DMS153 treated with DMSO at 0.1 percent for 48 hours (cell line): ENCODE measurements around the gene PAQR5.
A peak's percentile ranks its signal among the peaks of the same experiment; 100 is the strongest.

Experiments used
- DNase-seq: peaks from one replicate; lab custom pipeline; 2025; ENCODE audit not compliant: unreplicated experiment; lab: John Stamatoyannopoulos, UW

The PAQR5 gene

GRCh38 chr15:69389426-69389825 is 90.7 kb downstream of the PAQR5 start:
- DNase-seq, result no peak

DNA sequence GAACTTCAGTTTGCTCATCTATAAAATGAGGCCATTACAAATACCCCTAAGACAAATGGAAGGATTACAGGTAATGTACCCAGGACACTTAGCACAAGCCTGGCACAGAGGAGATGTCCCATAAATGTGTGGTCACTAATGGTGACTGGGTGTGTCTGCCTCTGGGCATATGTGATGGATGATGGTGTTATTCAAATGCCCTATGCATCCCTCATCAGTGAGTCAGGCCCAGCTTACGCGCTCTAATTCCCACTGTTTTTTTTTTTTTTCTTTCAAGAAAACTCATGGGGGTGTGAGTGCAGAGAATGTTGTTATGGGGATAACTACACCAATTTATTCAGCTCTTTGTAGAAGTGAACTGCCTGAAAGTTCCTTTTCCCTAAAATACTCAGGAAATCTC is 91.9 kb downstream of the PAQR5 start:
- DNase-seq, result no peak

GRCh38 chr15:69391046-69391757 is 92.5 kb downstream of the PAQR5 start:
- DNase-seq, result no peak

GRCh38 chr15:69392352-69392751 is 93.6 kb downstream of the PAQR5 start:
- DNase-seq, result no peak

DNA sequence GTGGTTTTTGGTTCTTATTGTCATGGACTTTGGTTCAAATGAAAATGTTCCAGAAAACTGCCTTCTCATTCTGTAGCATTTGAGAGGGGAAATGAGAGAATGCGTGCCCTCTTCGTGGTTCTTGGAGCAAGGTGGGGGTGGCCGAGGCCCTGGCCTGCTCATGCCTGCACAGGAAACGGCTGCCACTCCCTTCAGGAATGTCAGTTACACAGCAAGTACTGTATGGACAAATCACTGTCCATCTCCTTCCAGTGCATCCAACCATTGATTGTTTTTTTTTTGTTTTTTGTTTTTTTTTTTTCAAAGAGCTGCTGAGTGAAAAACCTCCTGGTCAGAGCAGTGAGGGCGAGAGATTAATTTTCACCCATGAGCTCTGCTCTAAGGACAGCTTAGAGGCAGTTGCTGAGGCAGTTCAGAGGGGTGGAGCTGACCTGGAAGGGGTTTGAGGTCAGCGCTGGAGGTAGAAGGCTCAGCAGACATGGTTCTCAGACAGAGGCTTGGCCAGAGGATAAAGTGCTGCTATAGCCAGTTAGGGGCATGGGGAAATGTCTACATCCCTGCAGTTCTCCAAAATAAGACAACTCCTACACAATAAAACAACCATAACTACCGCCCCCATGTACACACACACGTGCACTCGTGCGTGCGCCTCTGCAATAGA is 95.2 kb downstream of the PAQR5 start:
- no peak for DNase-seq

DNA sequence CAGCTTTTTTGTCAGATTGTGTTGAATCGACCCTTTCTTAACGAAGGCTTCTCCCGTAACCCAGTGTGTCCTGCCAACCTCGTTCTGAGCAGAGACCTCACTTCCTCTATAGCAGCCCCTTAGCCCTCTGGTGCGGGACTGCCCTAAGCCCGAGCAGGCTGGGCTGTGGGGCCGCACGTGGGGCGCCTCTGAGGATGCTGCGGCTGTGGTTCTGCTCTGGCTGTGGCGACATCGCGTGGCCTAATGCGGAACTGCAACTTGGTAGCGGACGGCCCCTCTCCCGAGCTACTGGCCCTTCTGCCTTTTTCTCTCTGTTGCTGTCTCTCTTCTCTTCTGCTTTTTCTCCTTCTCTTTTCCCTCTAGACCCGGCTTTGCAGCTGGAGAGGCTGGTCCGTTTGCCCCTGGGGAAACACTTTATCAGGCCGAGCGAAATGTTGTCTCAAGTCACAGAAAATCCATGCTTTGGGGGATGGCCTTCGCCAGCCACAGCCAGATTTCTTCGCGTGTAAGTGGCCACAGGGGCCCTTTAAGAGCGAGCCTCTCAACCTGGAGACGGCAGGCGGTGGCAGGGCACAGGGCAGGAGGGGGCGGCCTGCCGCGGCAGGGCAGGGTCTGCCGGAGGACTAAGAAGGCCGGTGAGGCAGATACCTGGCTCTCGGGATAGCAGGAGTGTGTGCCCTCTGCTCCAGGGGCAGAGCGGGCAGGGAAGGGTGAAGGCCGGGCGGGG is 96.0 kb downstream of the PAQR5 start:
- DNase-seq, result no peak

- no peak for DNase-seq
Measured at GRCh38 chr15:69395460-69395859, 96.7 kb downstream of the PAQR5 start.

- DNase-seq, result no peak
Measured at GRCh38 chr15:69395991-69396390, 97.3 kb downstream of the PAQR5 start.

GRCh38 chr15:69398491-69398891 is 99.8 kb downstream of the PAQR5 start:
- DNase-seq, result no peak

GRCh38 chr15:69400850-69401249 is 102.1 kb downstream of the PAQR5 start:
- no peak for DNase-seq

DNA sequence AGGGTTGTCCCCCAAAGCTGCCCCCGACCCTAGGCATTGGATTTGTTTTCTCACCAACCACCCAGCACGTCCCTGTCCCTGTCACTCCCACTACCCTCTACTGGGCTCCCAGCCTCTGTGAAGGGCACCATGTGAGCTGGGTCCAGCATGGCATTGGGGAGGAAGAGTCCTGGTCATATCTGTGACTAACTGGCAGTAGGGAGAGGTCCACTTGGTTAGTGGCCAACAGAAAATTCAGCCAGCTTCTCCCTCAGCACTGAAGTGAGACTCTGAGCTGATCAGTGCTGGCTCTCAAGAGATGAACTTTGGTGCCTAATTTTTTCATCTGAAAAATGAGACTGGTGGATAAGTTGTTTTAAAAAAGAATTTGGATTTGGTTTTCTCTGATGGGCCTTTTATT is 104.1 kb downstream of the PAQR5 start:
- DNase-seq, result no peak

DNA sequence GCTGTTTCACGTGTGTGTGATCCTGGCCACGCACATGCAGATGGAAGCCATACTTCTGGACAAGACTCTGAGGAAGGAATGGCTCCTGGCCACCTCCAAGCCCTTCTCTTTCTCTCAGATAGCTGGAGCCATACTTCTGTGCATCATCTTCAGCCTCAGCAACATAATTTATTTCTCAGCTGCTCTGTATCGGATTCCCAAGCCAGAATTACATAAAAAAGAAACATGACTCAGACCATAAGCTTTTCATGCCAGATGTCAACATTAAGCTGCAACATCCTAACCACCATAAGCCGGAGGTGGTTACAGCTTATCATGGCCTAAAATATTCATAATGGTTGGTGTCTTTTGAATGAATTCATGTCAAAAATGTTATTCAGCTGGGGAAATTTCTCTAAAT is 104.9 kb downstream of the PAQR5 start:
- DNase-seq, result no peak

GRCh38 chr15:69405110-69405509 is 106.4 kb downstream of the PAQR5 start:
- DNase-seq, result no peak

DNA sequence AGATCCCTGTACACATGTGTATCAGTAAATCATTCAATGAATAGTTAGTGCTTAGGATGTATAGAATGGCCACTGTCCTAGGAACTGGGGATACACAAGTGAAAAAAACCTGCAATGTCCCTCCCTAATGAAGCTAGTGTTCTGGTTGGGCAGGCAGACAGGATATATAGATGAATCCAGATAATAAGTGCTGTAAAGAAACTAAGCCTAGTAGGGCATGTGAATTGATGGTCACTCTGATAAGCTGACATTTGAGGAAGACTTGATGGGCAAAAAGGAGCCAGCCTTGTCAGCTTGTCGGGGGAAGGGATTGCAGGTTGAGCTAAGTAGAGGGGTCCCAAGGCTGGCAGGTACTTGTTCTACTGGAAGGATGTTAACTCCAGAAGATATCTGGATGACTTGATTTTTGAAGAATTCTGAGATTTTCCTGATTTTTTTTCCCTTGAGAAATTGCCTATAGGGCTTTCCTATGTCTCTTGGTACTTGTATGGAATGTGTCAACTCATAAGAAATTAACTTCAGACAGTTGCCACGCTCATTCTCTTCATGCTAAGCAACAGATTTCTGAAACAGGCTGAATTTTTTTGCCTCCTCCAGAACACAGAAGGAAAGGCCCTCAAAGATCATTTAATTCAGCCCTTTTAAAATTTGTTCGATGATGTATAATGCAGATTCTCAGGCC is 109.1 kb downstream of the PAQR5 start:
- DNase-seq, result no peak

- DNase-seq, result no peak
Measured at GRCh38 chr15:69408841-69409240, 110.1 kb downstream of the PAQR5 start.

DNA sequence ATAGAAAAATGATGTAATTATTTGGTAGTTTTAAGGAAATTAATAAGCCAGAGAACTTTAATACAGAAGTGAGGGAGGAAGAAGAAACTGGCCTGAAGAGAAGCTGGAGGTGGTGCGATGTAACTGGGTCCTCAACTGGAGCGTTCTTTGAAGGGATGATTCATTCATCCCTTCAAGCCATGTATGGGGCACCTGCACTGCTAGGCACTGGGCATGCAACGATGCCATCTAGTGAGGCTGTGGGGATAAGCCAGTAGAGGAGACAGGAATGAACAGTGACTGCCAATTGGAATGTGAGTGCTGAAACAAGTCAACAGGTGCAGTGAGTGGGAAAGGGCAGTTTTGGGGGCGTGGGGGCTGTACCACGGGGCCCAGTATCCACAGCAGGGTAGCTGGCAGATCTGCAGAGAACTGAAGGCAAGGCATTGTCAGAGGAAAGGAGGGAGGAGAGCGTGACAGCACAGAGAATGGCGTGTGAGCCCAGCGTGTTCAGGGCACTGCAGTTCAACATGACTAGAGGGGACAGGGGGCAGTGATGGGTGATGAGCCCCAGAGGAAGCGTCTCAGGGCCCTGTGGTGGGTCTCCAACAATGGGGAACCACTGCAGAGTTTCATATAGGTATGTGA is 111.6 kb downstream of the PAQR5 start:
- no peak for DNase-seq

DNA sequence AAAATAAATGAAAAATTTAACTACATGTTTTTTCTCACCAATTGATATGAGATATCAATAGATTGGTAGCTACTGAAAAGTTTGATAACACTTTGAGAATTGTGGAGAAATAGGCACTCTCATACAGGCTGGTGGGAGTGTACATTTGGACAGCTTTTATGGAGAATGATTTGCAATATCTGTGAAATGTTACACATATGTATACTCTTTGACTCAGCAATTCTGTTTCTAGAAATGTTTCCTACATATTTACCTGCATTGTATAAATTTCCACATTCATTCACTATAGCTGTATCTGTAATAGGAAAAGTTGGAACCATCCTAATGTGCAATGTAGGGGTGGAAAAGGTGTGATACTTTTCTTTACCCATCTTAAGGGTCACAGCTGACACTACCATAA is 113.6 kb downstream of the PAQR5 start:
- no peak for DNase-seq

DNA sequence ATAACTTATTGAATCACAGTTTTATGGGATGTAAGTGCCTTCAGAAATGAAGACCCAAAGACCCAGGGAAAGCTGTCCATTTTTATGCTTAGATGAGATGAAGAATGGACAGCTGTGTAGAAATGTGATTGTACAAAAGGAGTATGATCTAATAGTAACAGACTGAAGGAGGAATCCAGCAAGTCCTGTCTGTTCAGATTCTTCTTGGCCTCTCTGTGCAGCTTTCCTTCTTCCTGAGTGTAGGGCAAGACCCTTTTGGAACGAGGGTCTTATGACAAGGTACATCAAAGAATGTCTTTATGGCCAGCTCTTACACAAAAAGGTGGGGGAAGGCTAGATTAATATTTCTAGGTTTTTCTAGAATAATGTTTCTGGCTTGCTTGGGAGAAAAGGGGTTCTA is 114.0 kb downstream of the PAQR5 start:
- DNase-seq, result no peak

DNA sequence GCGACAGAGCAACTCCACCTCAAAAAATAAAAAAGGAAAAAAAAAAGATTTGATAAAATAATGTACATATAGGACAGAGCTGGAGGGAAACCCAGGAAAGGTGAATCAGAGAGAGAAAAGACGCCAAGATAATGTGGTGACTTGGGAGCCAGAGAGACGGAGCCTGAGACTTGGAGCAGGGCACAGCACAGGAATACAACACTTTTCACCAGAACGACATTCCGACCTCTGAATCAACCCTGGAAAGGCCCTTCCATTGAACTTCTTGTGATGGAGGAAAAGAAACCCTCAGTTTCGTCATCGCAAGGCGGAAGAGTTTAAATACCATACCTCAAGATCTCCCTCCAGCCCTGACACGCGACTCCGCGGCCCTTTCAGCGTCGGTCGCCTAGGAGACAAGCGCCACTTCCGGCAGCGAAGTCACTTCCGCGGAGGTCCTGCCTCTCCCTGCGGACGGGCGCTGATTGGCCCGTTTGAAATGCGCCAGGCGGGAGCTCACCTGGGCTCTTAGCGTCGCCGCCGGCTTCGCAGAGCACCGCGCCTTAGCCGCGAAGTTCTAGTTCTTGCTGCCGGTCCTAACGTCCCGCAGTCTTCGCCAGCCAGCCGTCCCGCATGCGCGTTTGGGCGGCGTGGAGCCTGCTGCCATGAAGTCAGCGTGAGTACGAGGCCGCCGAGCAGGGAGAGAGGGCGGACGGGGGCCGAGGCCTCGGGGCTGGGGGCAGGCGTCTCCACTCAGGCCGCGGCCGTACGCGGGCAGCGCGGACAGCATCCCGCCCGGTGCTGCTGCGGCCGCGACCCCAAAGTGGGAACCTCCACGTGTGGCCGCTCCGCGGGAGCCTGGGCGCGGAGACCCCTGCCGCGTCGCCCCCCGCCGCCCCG is 115.3 kb downstream of the PAQR5 start, which contains the start of gene KIF23:
Gene KIF23 (plus strand): TSS at position 528 of the 879 bp plus-strand sequence. CDS start 117 bp downstream, at position 645.
- DNase-seq, result peak; percentile 77

DNA sequence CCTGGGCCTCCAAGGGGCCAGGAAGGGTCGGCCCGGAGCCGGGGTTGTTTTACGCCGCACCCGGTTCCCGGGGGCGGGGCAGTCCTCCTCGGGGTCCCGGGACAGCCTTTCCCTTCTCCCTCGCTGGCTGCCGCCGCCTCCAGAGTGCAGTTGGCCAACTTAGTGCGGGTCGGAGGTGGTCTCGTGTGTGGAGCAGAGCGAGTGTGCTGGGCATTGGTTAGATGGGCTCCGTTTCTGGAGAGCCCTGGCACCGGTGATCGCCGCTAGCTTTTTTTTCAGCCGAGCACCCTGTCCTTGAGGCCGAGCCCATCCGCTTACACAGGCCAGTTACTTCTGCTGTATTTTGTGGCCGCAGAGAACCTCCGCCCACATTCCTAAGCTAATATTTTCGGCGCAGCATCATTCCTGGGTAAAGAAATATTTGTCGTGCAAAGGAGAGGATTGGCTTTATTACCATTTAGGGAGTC is 116.0 kb downstream of the PAQR5 start:
- DNase-seq, result no peak
